ENCODE data around the gene NIPA2. TPM values are rescaled to one million over a fixed set of nuclear protein-coding genes. Genes with fewer than 3 reads are reported as not detected.

The NIPA2 gene
- total RNA-seq, 2 experiments from 2014 or later, result 53.9 to 72.2 TPM

GRCh38 chr15:22846073-22846472 lies 7.6 kb downstream of the NIPA2 start:
- CTCF ChIA-PET, result no interaction called here
- DNase-seq (no peak), ATAC-seq (no peak)
- no peak overlapping the region for H3K27ac Mint-ChIP-seq
- H3K36me3 Mint-ChIP-seq, result peaks cover 37% of the 10 kb centered on the region
- H3K9me3 Mint-ChIP-seq (ENCODE audit: low read depth), result no peaks in the 10 kb centered on the region
- no peak overlapping the region for H3K4me3 Mint-ChIP-seq
- no peaks in the 10 kb centered on the region for H3K27me3 Mint-ChIP-seq
- peaks cover 41% of the 10 kb centered on the region for H3K4me1 Mint-ChIP-seq

GRCh38 chr15:22850055-22850454 lies 11.6 kb downstream of the NIPA2 start:
- H3K27me3 Mint-ChIP-seq, result no peaks in the 10 kb centered on the region
- no peaks in the 10 kb centered on the region for H3K9me3 Mint-ChIP-seq (ENCODE audit: low read depth)
- DNase-seq (no peak), ATAC-seq (peak; percentile 33)
- CTCF ChIA-PET, result interaction anchor here (1.1 kb wide), 1 partner anchor 10 kb away, joined by 3 read pairs; no protein-coding TSS in a partner anchor
- H3K4me3 Mint-ChIP-seq, result no peak overlapping the region
- H3K36me3 Mint-ChIP-seq, result peaks cover 40% of the 10 kb centered on the region
- no peak overlapping the region for H3K27ac Mint-ChIP-seq
- H3K4me1 Mint-ChIP-seq, result peaks cover 24% of the 10 kb centered on the region

GRCh38 chr15:22851513-22851912 lies 13.0 kb downstream of the NIPA2 start:
- H3K27me3 Mint-ChIP-seq, result no peaks in the 10 kb centered on the region
- CTCF ChIA-PET, result interaction anchor here (1.3 kb wide), 1 partner anchor 11 kb away, joined by 3 read pairs; no protein-coding TSS in a partner anchor
- ATAC-seq (no peak), DNase-seq (no peak)
- peaks cover 20% of the 10 kb centered on the region for H3K4me1 Mint-ChIP-seq
- H3K36me3 Mint-ChIP-seq, result peaks cover 37% of the 10 kb centered on the region
- no peak overlapping the region for H3K4me3 Mint-ChIP-seq
- no peak overlapping the region for H3K27ac Mint-ChIP-seq
- no peaks in the 10 kb centered on the region for H3K9me3 Mint-ChIP-seq (ENCODE audit: low read depth)

GRCh38 chr15:22855791-22856190 lies 17.3 kb downstream of the NIPA2 start:
- H3K27me3 Mint-ChIP-seq, result no peaks in the 10 kb centered on the region
- no peak for ATAC-seq
- no peak overlapping the region for H3K4me3 Mint-ChIP-seq
- H3K9me3 Mint-ChIP-seq (ENCODE audit: low read depth), result no peaks in the 10 kb centered on the region
- peaks cover 42% of the 10 kb centered on the region for H3K36me3 Mint-ChIP-seq
- H3K27ac Mint-ChIP-seq, result no peak overlapping the region
- no peak for DNase-seq
- no peaks in the 10 kb centered on the region for H3K4me1 Mint-ChIP-seq
- CTCF ChIA-PET, result no interaction called here

GRCh38 chr15:22856659-22857058 lies 18.2 kb downstream of the NIPA2 start:
- CTCF ChIA-PET, result no interaction called here
- ATAC-seq (no peak), DNase-seq (no peak)
- Mint-ChIP-seq H3K4me3 (no peak overlapping the region), H3K27me3 (no peaks in the 10 kb centered on the region), H3K9me3 (ENCODE audit: low read depth) (no peaks in the 10 kb centered on the region), H3K4me1 (no peaks in the 10 kb centered on the region), H3K36me3 (peaks cover 48% of the 10 kb centered on the region), H3K27ac (no peak overlapping the region)

GRCh38 chr15:22861161-22861560 lies 22.7 kb downstream of the NIPA2 start:
- no peaks in the 10 kb centered on the region for H3K27me3 Mint-ChIP-seq
- H3K4me1 Mint-ChIP-seq, result peaks cover 10% of the 10 kb centered on the region
- no peaks in the 10 kb centered on the region for H3K9me3 Mint-ChIP-seq (ENCODE audit: low read depth)
- CTCF ChIA-PET, result interaction anchor here (0.6 kb wide), 2 partner anchors 107 to 1543 kb away, joined by 4 to 6 read pairs; no protein-coding TSS in a partner anchor
- no peak overlapping the region for H3K27ac Mint-ChIP-seq
- DNase-seq, result no peak
- no peak for ATAC-seq
- H3K4me3 Mint-ChIP-seq, result no peak overlapping the region
- H3K36me3 Mint-ChIP-seq, result peaks cover 58% of the 10 kb centered on the region

- Mint-ChIP-seq H3K4me1 (peaks cover 10% of the 10 kb centered on the region), H3K27me3 (no peaks in the 10 kb centered on the region), H3K36me3 (peaks cover 62% of the 10 kb centered on the region), H3K9me3 (ENCODE audit: low read depth) (no peaks in the 10 kb centered on the region), H3K4me3 (no peak overlapping the region), H3K27ac (no peak overlapping the region)
- DNase-seq (no peak), ATAC-seq (no peak)
- CTCF ChIA-PET, result no interaction called here
Observed at GRCh38 chr15:22863356-22863755, 24.9 kb downstream of the NIPA2 start.

- Mint-ChIP-seq H3K9me3 (ENCODE audit: low read depth) (no peaks in the 10 kb centered on the region), H3K4me3 (no peak overlapping the region), H3K27me3 (no peaks in the 10 kb centered on the region), H3K27ac (no peak overlapping the region), H3K4me1 (peaks cover 10% of the 10 kb centered on the region), H3K36me3 (peaks cover 61% of the 10 kb centered on the region)
- ATAC-seq, result no peak
- CTCF ChIA-PET, result interaction anchor here (0.8 to 2.1 kb wide), 2 partner anchors 23 to 170 kb away, joined by 3 to 5 read pairs; no protein-coding TSS in a partner anchor
- no peak for DNase-seq
Observed at GRCh38 chr15:22866079-22866478, 27.6 kb downstream of the NIPA2 start.

- H3K9me3 Mint-ChIP-seq (ENCODE audit: low read depth), result no peaks in the 10 kb centered on the region
- H3K4me3 Mint-ChIP-seq, result no peak overlapping the region
- ATAC-seq (no peak), DNase-seq (no peak)
- CTCF ChIA-PET, result interaction anchor here (0.9 to 1.3 kb wide), 2 partner anchors 9 to 13 kb away, joined by 3 read pairs; no protein-coding TSS in a partner anchor
- no peak overlapping the region for H3K27ac Mint-ChIP-seq
- H3K27me3 Mint-ChIP-seq, result no peaks in the 10 kb centered on the region
- H3K36me3 Mint-ChIP-seq, result peaks cover 51% of the 10 kb centered on the region
- peaks cover 8% of the 10 kb centered on the region for H3K4me1 Mint-ChIP-seq
Observed at GRCh38 chr15:22867886-22868285, 29.4 kb downstream of the NIPA2 start.

- no peak overlapping the region for H3K4me3 Mint-ChIP-seq
- H3K9me3 Mint-ChIP-seq (ENCODE audit: low read depth), result no peaks in the 10 kb centered on the region
- no peak for DNase-seq
- no peaks in the 10 kb centered on the region for H3K27me3 Mint-ChIP-seq
- CTCF ChIA-PET, result interaction anchor here (1.3 kb wide), 1 partner anchor 12 kb away, joined by 3 read pairs; no protein-coding TSS in a partner anchor
- no peak overlapping the region for H3K27ac Mint-ChIP-seq
- H3K36me3 Mint-ChIP-seq, result peaks cover 50% of the 10 kb centered on the region
- ATAC-seq, result no peak
- H3K4me1 Mint-ChIP-seq, result peaks cover 8% of the 10 kb centered on the region
Observed at GRCh38 chr15:22868495-22868894, 30.0 kb downstream of the NIPA2 start.

- CTCF ChIA-PET, result interaction anchor here (1.3 kb wide), 1 partner anchor 12 kb away, joined by 3 read pairs; no protein-coding TSS in a partner anchor
- peaks cover 45% of the 10 kb centered on the region for H3K36me3 Mint-ChIP-seq
- peaks cover 8% of the 10 kb centered on the region for H3K4me1 Mint-ChIP-seq
- H3K4me3 Mint-ChIP-seq, result no peak overlapping the region
- no peaks in the 10 kb centered on the region for H3K27me3 Mint-ChIP-seq
- DNase-seq, result no peak
- no peak overlapping the region for H3K27ac Mint-ChIP-seq
- H3K9me3 Mint-ChIP-seq (ENCODE audit: low read depth), result no peaks in the 10 kb centered on the region
- no peak for ATAC-seq
Observed at GRCh38 chr15:22868928-22869327, 30.5 kb downstream of the NIPA2 start.

GRCh38 chr15:22869856-22870255 lies 31.4 kb downstream of the NIPA2 start:
- Mint-ChIP-seq H3K4me1 (peaks cover 8% of the 10 kb centered on the region), H3K27me3 (no peaks in the 10 kb centered on the region), H3K9me3 (ENCODE audit: low read depth) (no peaks in the 10 kb centered on the region), H3K36me3 (peaks cover 39% of the 10 kb centered on the region), H3K4me3 (no peak overlapping the region), H3K27ac (no peak overlapping the region)
- CTCF ChIA-PET, result no interaction called here
- no peak for ATAC-seq
- DNase-seq, result no peak

GRCh38 chr15:22870865-22871264 lies 32.4 kb downstream of the NIPA2 start:
- Mint-ChIP-seq H3K27me3 (no peaks in the 10 kb centered on the region), H3K36me3 (peaks cover 34% of the 10 kb centered on the region), H3K9me3 (ENCODE audit: low read depth) (no peaks in the 10 kb centered on the region), H3K4me1 (peaks cover 3% of the 10 kb centered on the region), H3K27ac (no peak overlapping the region), H3K4me3 (no peak overlapping the region)
- ATAC-seq (no peak), DNase-seq (no peak)
- CTCF ChIA-PET, result no interaction called here

GRCh38 chr15:22871481-22872086 lies 33.1 kb downstream of the NIPA2 start:
- Mint-ChIP-seq H3K27ac (no peak overlapping the region), H3K36me3 (peaks cover 31% of the 10 kb centered on the region), H3K9me3 (ENCODE audit: low read depth) (no peaks in the 10 kb centered on the region), H3K4me3 (no peak overlapping the region), H3K27me3 (no peaks in the 10 kb centered on the region), H3K4me1 (no peaks in the 10 kb centered on the region)
- CTCF ChIA-PET, result no interaction called here
- DNase-seq (no peak), ATAC-seq (no peak)

All from activated CD8-positive, alpha-beta memory T cell treated with anti-CD3 and anti-CD28 coated beads, Interleukin-2, amount 10 ng/mL, durations not matched to agents 7 days and 5 days (primary cell).